HEK293 (cell line): ENCODE data around the gene ARFGEF2.

ENCODE experiments used
- CTCF ChIA-PET: fragments of 350-600 bp; formaldehyde crosslinking; extraction: SDS; loops from one replicate; lab custom pipeline; 2021; ENCODE audit warnings: antibody characterized with exemption; lab: Yijun Ruan, JAX
- POLR2A ChIA-PET: fragments of 300-600 bp; formaldehyde crosslinking; extraction: SDS; loops from one replicate; lab custom pipeline; 2020; ENCODE audit warnings: antibody characterized with exemption, inconsistent platforms; lab: Yijun Ruan, JAX
- H3K27ac ChIP-seq: fragments of 200-500 bp; sonication (Bioruptor generic); 2 replicates; pipeline ENCODE4 v1.5.1; 2014; ENCODE audit warnings: low read depth, low read length, control low read depth, inconsistent platforms; ENCODE audit errors: extremely low read depth
- H3K36me3 ChIP-seq, 2 experiments: fragments of 200-500 bp in 1 of 2; sonication (Bioruptor generic) in 1 of 2; 1 replicate in 1 of 2; 2 replicates in 1 of 2; pipeline ENCODE4 v1.5.1; 2014 to 2017; ENCODE audit warnings: inconsistent platforms in 2 of 2, low read length in 2 of 2; ENCODE audit not compliant: control insufficient read depth in 2 of 2, insufficient read depth in 1 of 2
- H3K4me1 ChIP-seq: fragments of 200-500 bp; sonication (Bioruptor generic); 2 replicates; pipeline ENCODE4 v1.5.1; 2014; ENCODE audit warnings: mild to moderate bottlenecking, low read length, inconsistent platforms; ENCODE audit not compliant: control insufficient read depth, insufficient read depth
- H3K4me3 ChIP-seq: 2 replicates; pipeline ENCODE4 v1.5.1; 2011; ENCODE audit warnings: low read depth, mild to moderate bottlenecking, control low read depth, low read length, moderate library complexity
- H3K9me3 ChIP-seq: fragments of 200-500 bp; sonication (Bioruptor generic); 2 replicates; pipeline ENCODE4 v1.5.1; 2014; ENCODE audit warnings: low read depth, low read length, inconsistent platforms; ENCODE audit not compliant: control insufficient read depth, insufficient read depth
- BCL11A ChIP-seq: fragments of 450-650 bp; formaldehyde crosslinking; IDR thresholded peaks from 2 replicates; pipeline ENCODE4 v1.5.1; 2016; ENCODE audit warnings: low read depth, missing biosample characterization, missing genetic modification characterization
- GLIS1 ChIP-seq: fragments of 450-650 bp; formaldehyde crosslinking; IDR thresholded peaks from 2 replicates; pipeline ENCODE4 v1.5.1; 2016; ENCODE audit warnings: missing biosample characterization, missing genetic modification characterization
- GLIS2 ChIP-seq: fragments of 450-650 bp; formaldehyde crosslinking; IDR thresholded peaks from 2 replicates; pipeline ENCODE4 v1.5.1; 2016; ENCODE audit warnings: missing biosample characterization, missing genetic modification characterization
- PRDM1 ChIP-seq: fragments of 450-650 bp; formaldehyde crosslinking; IDR thresholded peaks from 2 replicates; pipeline ENCODE4; 2016; ENCODE audit warnings: missing biosample characterization, missing genetic modification characterization
- YY1 ChIP-seq: fragments of 450-650 bp; formaldehyde crosslinking; IDR thresholded peaks from 2 replicates; pipeline ENCODE4 v1.5.1; 2018; ENCODE audit warnings: missing biosample characterization, missing genetic modification characterization
- ZBTB10 ChIP-seq: fragments of 450-650 bp; formaldehyde crosslinking; IDR thresholded peaks from 2 replicates; pipeline ENCODE4 v1.5.1; 2016; ENCODE audit warnings: missing biosample characterization, missing genetic modification characterization
- ZBTB11 ChIP-seq: fragments of 450-650 bp; formaldehyde crosslinking; conservative IDR thresholded peaks from 2 replicates; pipeline ENCODE4 v1.5.1; 2016; ENCODE audit warnings: low read depth, missing biosample characterization, missing genetic modification characterization
- ZFP69B ChIP-seq: fragments of 450-650 bp; formaldehyde crosslinking; IDR thresholded peaks from 2 replicates; pipeline ENCODE4 v1.5.1; 2016; ENCODE audit warnings: missing biosample characterization, missing genetic modification characterization
- ZIC2 ChIP-seq: fragments of 450-650 bp; formaldehyde crosslinking; IDR thresholded peaks from 2 replicates; pipeline ENCODE4 v1.5.1; 2016; ENCODE audit warnings: missing biosample characterization, missing genetic modification characterization
- ZNF18 ChIP-seq: fragments of 450-650 bp; formaldehyde crosslinking; IDR thresholded peaks from 2 replicates; pipeline ENCODE4 v1.5.1; 2016; ENCODE audit warnings: missing biosample characterization, missing genetic modification characterization
- ZNF211 ChIP-seq: fragments of 450-650 bp; formaldehyde crosslinking; IDR thresholded peaks from 2 replicates; pipeline ENCODE4 v1.5.1; 2016; ENCODE audit warnings: low read depth, missing biosample characterization, missing genetic modification characterization
- ZNF248 ChIP-seq: fragments of 450-650 bp; formaldehyde crosslinking; IDR thresholded peaks from 2 replicates; pipeline ENCODE4 v1.5.1; 2017; ENCODE audit warnings: missing biosample characterization, missing genetic modification characterization
- ZNF280D ChIP-seq: fragments of 450-650 bp; formaldehyde crosslinking; IDR thresholded peaks from 2 replicates; pipeline ENCODE4 v1.5.1; 2016; ENCODE audit warnings: missing biosample characterization, missing genetic modification characterization
- ZNF362 ChIP-seq: fragments of 450-650 bp; formaldehyde crosslinking; IDR thresholded peaks from 2 replicates; pipeline ENCODE4 v1.5.1; 2016; ENCODE audit warnings: missing biosample characterization, missing genetic modification characterization
- ZNF514 ChIP-seq: fragments of 450-650 bp; formaldehyde crosslinking; IDR thresholded peaks from 2 replicates; pipeline ENCODE4 v1.5.1; 2016; ENCODE audit warnings: missing biosample characterization, missing genetic modification characterization
- ZNF518A ChIP-seq: fragments of 450-650 bp; formaldehyde crosslinking; conservative IDR thresholded peaks from 2 replicates; pipeline ENCODE4 v1.5.1; 2016; ENCODE audit warnings: low read depth, missing biosample characterization, missing genetic modification characterization
- ZNF529 ChIP-seq: fragments of 450-650 bp; formaldehyde crosslinking; IDR thresholded peaks from 2 replicates; pipeline ENCODE4 v1.5.1; 2017; ENCODE audit warnings: missing genetic modification characterization, missing biosample characterization; ENCODE audit not compliant: insufficient replicate concordance
- ZNF530 ChIP-seq: fragments of 450-650 bp; formaldehyde crosslinking; IDR thresholded peaks from 2 replicates; pipeline ENCODE4 v1.5.1; 2016; ENCODE audit warnings: low read depth, missing biosample characterization, missing genetic modification characterization
- ZNF692 ChIP-seq: fragments of 450-650 bp; formaldehyde crosslinking; IDR thresholded peaks from 2 replicates; pipeline ENCODE4 v1.5.1; 2016; ENCODE audit warnings: missing biosample characterization, missing genetic modification characterization

ARFGEF2 gene

GRCh38 chr20:49032455-49032854, 110.9 kb downstream of the ARFGEF2 start:
- POLR2A ChIA-PET, result interaction anchor here (1.1 to 1.6 kb wide), 2 partner anchors 13 to 15 kb away, joined by 4 to 8 read pairs; partner anchors contain the start of gene CSE1L
- no peaks in the 10 kb centered on the region for H3K9me3 ChIP-seq
- no peak overlapping the region for H3K27ac ChIP-seq
- CTCF ChIA-PET, result interaction anchor here (0.7 kb wide), 1 partner anchor 92 kb away, joined by 3 read pairs; no protein-coding TSS in a partner anchor
- H3K36me3 ChIP-seq, result peaks cover 0 to 59% of the 10 kb centered on the region in 2 experiments; a peak in 2 of 3 replicates
- H3K4me1 ChIP-seq, result no peaks in the 10 kb centered on the region; the same call in 1 of the 2 replicates
- H3K4me3 ChIP-seq, result no peak overlapping the region
- no peak for TF ChIP-seq GLIS2 (tag by site-specific recombination)
- TF ChIP-seq ZNF280D, result no peak
- no peak for TF ChIP-seq GLIS1 (tag by site-specific recombination)
- no peak for TF ChIP-seq ZNF211
- TF ChIP-seq ZBTB10, result no peak
- no peak for TF ChIP-seq BCL11A (tag by site-specific recombination)
- no peak for TF ChIP-seq ZBTB11 (tag by site-specific recombination)
- no peak for TF ChIP-seq PRDM1 (tag by site-specific recombination)
- TF ChIP-seq ZNF248 (tag by site-specific recombination), result no peak
- TF ChIP-seq ZIC2 (tag by site-specific recombination), result no peak
- TF ChIP-seq ZNF18 (tag by site-specific recombination), result no peak
- no peak for TF ChIP-seq ZNF530 (tag by site-specific recombination)
- TF ChIP-seq ZNF362 (tag by site-specific recombination), result no peak
- TF ChIP-seq ZNF518A (tag by site-specific recombination), result no peak
- no peak for TF ChIP-seq YY1 (tag by site-specific recombination)
- no peak for TF ChIP-seq ZNF514 (tag by site-specific recombination)
- TF ChIP-seq ZNF529, result no peak
- no peak for TF ChIP-seq ZNF692 (tag by site-specific recombination)
- no peak for TF ChIP-seq ZFP69B (tag by site-specific recombination)
